MV-4-11 (cell line): Measurements from ENCODE around the gene ARV1.
"Not testable (repeated sequence)": the region's sequence is repeated elsewhere in the genome, so short reads cannot be mapped to it uniquely, and the experiment has no call there.

Source experiments
- DNase-seq: peaks from one replicate; lab custom pipeline; 2025; lab: John Stamatoyannopoulos, UW

Gene ARV1

DNA sequence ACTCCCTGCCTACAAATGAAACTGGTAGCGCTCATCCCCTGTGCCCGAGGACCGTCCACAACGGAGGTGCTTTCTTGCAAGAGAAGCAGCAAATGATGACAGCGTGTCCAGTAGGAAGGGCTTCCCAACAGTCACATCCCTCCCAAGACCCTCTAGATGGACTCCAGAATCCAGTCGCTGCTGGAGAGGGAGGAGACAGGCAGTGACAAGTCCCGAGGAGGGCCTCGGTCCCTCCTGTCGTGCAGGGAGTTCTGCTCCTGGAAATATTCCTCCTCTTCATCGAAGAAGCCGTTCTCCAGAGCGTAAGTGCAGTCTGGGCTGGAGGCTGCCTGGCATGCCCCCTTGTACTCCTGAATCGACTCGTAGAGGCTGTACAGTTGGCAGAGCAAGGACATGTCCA lies 40.8 kb downstream of the ARV1 start:
- DNase-seq = no peak

DNA sequence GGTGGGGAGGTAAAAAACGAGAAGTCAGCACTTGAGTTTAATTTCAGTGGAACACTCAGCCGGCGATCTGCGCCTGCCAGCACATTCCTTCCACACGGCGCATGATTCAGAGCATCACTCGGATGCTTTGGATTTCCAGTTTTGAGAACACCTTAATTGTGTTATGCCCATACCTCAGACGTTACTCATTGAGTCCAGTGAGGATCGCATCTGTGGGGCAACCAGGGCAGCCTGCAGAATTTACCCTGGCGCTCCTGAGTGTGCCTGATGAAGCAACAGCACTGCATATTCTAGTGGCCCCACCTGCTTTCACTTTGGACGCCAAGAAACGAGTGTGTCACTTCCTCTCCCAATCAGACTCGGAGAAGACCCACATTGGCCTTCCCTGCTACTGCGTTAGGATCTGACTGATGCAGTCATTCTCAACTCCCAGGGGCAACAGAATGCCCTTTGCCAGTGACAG lies 41.3 kb downstream of the ARV1 start:
- peak; percentile 24 for DNase-seq

GRCh38 chr1:231020816-231021215 lies 41.9 kb downstream of the ARV1 start:
- DNase-seq = no peak

GRCh38 chr1:231021540-231022031 lies 42.7 kb downstream of the ARV1 start:
- peak; percentile 22 for DNase-seq

GRCh38 chr1:231022543-231022942 lies 43.6 kb downstream of the ARV1 start:
- not testable (repeated sequence) for DNase-seq

GRCh38 chr1:231023150-231023549 lies 44.3 kb downstream of the ARV1 start:
- no peak for DNase-seq

DNA sequence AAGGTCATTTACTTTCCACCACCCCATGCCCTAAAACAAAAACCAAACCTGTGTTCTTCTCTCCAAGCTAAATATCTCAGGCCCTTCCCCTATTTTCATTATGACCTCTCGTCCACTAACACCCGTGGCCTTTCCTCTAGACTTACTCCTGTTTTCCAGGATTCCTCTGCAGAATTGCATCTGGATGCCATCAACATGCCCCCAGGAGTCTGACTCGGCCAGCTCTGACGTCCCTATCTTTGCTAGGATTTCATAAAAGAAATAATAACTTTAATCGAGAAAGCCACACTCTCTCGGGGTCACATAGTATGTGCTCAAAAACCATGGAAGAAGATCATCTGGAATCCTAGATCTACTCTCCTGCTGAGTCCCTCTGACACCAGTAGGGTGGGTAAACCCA lies 47.7 kb downstream of the ARV1 start:
- DNase-seq = no peak

- DNase-seq = peak; percentile 10
Observed at GRCh38 chr1:231027136-231027925, 48.4 kb downstream of the ARV1 start.

- DNase-seq = no peak
Observed at GRCh38 chr1:231027971-231028370, 49.1 kb downstream of the ARV1 start.

GRCh38 chr1:231028682-231029081 lies 49.8 kb downstream of the ARV1 start:
- DNase-seq = no peak

- DNase-seq = not testable (repeated sequence)
Observed at GRCh38 chr1:231029247-231029646, 50.4 kb downstream of the ARV1 start.

GRCh38 chr1:231029841-231030240 lies 50.9 kb downstream of the ARV1 start:
- no peak for DNase-seq

- DNase-seq = no peak
Observed at GRCh38 chr1:231032963-231033362, 54.1 kb downstream of the ARV1 start.

DNA sequence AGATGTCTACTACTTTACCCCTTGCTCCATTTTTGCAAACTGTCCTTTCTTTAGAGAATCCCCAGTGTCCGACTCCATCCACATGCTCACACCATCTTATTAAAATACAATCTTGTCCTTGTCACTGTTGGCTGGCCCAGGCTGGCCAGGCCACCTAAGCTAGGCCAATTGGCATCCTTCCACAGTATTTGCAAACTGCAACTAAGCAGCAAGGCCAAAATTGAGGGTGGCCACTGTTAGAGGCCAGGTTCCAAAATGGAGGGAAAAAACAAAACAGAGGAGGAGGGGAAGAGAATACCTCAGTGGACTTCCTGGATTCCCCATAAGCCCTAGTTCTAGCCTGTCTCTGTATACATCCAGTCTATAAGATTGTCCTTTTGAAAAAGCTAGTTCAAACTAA lies 56.9 kb downstream of the ARV1 start:
- no peak for DNase-seq

- peak; percentile 71 for DNase-seq
Observed at GRCh38 chr1:231036416-231036815, 57.5 kb downstream of the ARV1 start.

- DNase-seq = no peak
Observed at GRCh38 chr1:231037585-231038517, 59.0 kb downstream of the ARV1 start.

DNA sequence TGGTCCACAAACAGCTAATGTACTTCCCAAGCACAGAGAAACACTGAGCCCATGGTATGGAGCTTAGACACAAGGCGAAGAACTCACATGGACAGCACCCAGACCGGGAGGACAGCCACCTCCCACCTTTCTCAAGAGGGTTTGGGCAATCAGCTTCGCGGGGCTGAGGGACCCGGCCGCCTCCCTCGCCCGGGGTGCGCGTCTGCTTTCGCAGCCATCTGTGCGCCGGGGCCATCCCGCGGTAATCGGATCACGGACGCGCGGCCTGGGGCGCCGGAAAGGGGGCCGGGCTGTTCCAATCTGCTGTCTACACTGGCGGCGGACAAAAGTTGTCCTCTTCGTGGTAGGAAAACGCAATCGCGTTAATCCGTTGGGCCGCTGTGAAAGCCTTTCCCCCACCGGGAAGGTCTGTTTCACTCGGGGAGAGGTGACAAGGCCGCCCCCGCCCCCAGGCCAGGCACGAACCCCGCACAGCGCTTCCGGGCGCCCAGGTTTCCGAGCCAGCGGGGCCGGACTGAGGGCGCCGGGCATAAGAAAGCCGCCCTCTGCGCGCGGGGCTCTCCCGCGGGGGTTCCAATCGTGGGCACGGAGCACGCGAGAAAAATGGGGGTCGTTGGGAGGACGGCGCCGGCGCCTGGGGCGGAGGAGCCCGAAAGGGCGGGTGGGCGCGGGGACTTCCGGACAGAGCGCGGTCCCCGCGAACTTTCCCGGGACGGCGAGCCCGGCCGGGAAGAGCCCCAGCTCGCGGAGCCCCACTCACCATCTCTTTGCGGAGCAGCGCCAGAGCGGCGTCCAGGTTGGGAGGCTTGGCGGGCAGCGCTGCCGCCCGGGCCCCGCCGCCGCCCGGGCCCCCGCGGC lies 60.5 kb downstream of the ARV1 start:
- peak; percentile 13 for DNase-seq

DNA sequence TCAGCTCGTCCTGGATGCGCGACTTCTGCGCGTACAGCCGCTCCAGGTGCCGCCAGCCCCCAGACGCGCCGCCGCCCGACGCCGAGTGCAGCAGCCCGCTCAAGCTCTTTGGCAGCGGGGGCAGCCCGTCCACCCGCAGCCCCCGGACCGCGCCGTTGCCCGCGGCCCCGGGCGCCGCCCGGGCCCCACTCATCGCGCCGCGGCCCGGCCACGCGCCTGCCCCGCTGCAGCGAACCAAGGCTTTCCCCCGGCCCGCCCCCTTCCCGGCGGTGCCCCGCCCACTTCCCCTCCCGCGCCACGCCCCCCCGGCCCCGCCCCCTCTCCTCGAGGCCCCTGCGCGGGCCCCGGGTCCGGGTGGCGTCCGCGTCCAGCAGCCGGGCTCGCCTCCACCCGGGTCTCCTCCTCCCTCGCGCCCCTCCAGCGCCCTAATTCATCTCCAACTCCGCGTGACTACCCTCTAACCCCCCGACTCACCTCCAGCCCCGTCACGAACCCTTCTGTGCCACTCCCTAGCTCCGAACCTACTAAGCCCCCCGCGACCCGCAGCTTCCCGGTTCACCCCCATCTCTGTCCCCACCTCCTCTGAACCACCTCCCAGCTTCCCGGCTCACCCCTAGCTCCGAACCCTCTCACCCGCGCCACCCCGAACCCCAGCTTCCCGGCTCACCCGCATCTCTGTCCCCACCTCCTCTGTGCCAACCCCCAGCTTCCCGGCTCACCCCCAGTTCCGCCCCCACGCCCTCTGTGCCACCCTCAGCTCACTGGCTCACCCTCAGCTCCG lies 61.3 kb downstream of the ARV1 start, which contains the start of gene FAM89A:
FAM89A (minus strand) TSS at position 236 of the 781 bp plus-strand sequence; CDS start at position 193, 43 bp downstream.
- DNase-seq = peak; percentile 10

GRCh38 chr1:231040800-231041718 lies 62.2 kb downstream of the ARV1 start:
- no peak for DNase-seq
